Liver (tissue), 3 donors: Measurements from ENCODE around the gene TMEM255B.

Experiments used
- JUND ChIP-seq, 2 donors: IDR thresholded peaks; 2 replicates each; pipeline ENCODE4 v1.6.1; 2016; ENCODE audit warnings: antibody characterized with exemption in 2 of 2
- RAD21 ChIP-seq, 2 donors: IDR thresholded peaks; 2 replicates each; pipeline ENCODE4 v1.6.1; 2016; ENCODE audit warnings: antibody characterized with exemption in 2 of 2, mild to moderate bottlenecking in 2 of 2
- SP1 ChIP-seq: IDR thresholded peaks from 2 replicates; pipeline ENCODE4 v1.6.1; 2018; ENCODE audit warnings: antibody characterized with exemption, mild to moderate bottlenecking
- TF ChIP-seq, protein P1 (sequence below): IDR thresholded peaks from 2 replicates; pipeline ENCODE4 v1.6.1; 2016; ENCODE audit warnings: antibody characterized with exemption, mild to moderate bottlenecking
- TF ChIP-seq, protein P2 (sequence below): fragments of 150-350 bp; IDR thresholded peaks from 2 replicates; pipeline ENCODE4 v1.5.1; 2017; ENCODE audit warnings: improper control_type of control experiment, low read depth, low read length; ENCODE audit not compliant: missing input control
- donor health status: healthy.
- donor health status: healthy.

DNA sequence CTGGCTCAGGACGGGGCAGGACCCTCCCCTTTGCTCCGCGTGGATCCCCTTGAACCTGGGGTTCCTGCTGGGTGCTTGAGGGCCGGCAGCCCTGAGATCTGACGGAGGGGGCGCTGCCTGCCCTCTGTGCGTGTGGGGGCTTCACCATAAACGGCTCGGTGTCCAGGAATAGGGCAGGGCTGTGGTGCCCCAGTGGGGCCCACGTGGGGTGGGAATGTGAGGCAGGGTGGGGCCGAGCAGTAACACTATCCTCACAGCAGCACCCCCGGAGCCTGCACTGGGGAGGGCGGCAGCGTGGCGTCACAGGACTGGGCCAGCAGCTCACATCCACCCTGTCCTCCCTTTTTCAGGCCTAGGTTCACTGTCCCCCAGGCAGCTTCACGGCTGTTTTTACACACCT is 66.8 kb downstream of the TMEM255B start:
- TF ChIP-seq, protein P1, sequence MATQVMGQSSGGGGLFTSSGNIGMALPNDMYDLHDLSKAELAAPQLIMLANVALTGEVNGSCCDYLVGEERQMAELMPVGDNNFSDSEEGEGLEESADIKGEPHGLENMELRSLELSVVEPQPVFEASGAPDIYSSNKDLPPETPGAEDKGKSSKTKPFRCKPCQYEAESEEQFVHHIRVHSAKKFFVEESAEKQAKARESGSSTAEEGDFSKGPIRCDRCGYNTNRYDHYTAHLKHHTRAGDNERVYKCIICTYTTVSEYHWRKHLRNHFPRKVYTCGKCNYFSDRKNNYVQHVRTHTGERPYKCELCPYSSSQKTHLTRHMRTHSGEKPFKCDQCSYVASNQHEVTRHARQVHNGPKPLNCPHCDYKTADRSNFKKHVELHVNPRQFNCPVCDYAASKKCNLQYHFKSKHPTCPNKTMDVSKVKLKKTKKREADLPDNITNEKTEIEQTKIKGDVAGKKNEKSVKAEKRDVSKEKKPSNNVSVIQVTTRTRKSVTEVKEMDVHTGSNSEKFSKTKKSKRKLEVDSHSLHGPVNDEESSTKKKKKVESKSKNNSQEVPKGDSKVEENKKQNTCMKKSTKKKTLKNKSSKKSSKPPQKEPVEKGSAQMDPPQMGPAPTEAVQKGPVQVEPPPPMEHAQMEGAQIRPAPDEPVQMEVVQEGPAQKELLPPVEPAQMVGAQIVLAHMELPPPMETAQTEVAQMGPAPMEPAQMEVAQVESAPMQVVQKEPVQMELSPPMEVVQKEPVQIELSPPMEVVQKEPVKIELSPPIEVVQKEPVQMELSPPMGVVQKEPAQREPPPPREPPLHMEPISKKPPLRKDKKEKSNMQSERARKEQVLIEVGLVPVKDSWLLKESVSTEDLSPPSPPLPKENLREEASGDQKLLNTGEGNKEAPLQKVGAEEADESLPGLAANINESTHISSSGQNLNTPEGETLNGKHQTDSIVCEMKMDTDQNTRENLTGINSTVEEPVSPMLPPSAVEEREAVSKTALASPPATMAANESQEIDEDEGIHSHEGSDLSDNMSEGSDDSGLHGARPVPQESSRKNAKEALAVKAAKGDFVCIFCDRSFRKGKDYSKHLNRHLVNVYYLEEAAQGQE, result no peak
- TF ChIP-seq, protein P2, sequence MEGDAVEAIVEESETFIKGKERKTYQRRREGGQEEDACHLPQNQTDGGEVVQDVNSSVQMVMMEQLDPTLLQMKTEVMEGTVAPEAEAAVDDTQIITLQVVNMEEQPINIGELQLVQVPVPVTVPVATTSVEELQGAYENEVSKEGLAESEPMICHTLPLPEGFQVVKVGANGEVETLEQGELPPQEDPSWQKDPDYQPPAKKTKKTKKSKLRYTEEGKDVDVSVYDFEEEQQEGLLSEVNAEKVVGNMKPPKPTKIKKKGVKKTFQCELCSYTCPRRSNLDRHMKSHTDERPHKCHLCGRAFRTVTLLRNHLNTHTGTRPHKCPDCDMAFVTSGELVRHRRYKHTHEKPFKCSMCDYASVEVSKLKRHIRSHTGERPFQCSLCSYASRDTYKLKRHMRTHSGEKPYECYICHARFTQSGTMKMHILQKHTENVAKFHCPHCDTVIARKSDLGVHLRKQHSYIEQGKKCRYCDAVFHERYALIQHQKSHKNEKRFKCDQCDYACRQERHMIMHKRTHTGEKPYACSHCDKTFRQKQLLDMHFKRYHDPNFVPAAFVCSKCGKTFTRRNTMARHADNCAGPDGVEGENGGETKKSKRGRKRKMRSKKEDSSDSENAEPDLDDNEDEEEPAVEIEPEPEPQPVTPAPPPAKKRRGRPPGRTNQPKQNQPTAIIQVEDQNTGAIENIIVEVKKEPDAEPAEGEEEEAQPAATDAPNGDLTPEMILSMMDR, result no peak
- no peak for TF ChIP-seq RAD21 (IDR thresholded peaks at IDR 0.05)
- TF ChIP-seq JUND (IDR thresholded peaks at IDR 0.05), result no peak
- TF ChIP-seq SP1, result no peak
